HG02571 (cell line): Measurements from ENCODE around the gene NANP.
A peak's percentile ranks its signal among the peaks of the same experiment; 100 is the strongest.
"Not testable (repeated sequence)": the region's sequence is repeated elsewhere in the genome, so short reads cannot be mapped to it uniquely, and the experiment has no call there.

Source experiments
- ATAC-seq: cut with Tn5 transposase; IDR thresholded peaks from one replicate; pipeline ENCODE4 v1.9.1; 2021; ENCODE audit warnings: mild to moderate bottlenecking, moderate library complexity; ENCODE audit not compliant: unreplicated experiment

Gene NANP

GRCh38 chr20:25623736-25624499 is at the start of gene NANP:
TSS of gene NANP (minus strand) at chr20:25624014. CDS start at chr20:25623948, 66 bp downstream.
- peak; percentile 79 for ATAC-seq

GRCh38 chr20:25672659-25673235 is 48.9 kb upstream of the NANP start:
- ATAC-seq = no peak

- no peak for ATAC-seq
These were observed 46.1 kb upstream of the NANP start for GRCh38 chr20:25669826-25670422.

GRCh38 chr20:25668446-25668845 is 44.6 kb upstream of the NANP start:
- ATAC-seq = no peak

- no peak for ATAC-seq
These were observed 36.2 kb upstream of the NANP start for GRCh38 chr20:25659999-25660398.

GRCh38 chr20:25654487-25654886 is 30.7 kb upstream of the NANP start:
- no peak for ATAC-seq

- ATAC-seq = not testable (repeated sequence)
These were observed 29.1 kb upstream of the NANP start for GRCh38 chr20:25652866-25653265.

- ATAC-seq = no peak
These were observed 21.0 kb upstream of the NANP start for GRCh38 chr20:25644814-25645213.

GRCh38 chr20:25643716-25644115 is 19.9 kb upstream of the NANP start:
- no peak for ATAC-seq

- no peak for ATAC-seq
These were observed 13.4 kb upstream of the NANP start for GRCh38 chr20:25637247-25637646.

GRCh38 chr20:25632940-25633790 is 9.4 kb upstream of the NANP start:
- no peak for ATAC-seq

GRCh38 chr20:25630615-25631014 is 6.8 kb upstream of the NANP start:
- ATAC-seq = not testable (repeated sequence)

GRCh38 chr20:25629816-25630499 is 6.1 kb upstream of the NANP start:
- ATAC-seq = no peak

GRCh38 chr20:25626779-25627178 is 3.0 kb upstream of the NANP start:
- ATAC-seq = no peak

- ATAC-seq = no peak
These were observed 706 bp upstream of the NANP start for GRCh38 chr20:25624500-25624939.

GRCh38 chr20:25623225-25623735 is 534 bp downstream of the NANP start:
- peak; percentile 24 for ATAC-seq

- ATAC-seq = no peak
These were observed 1.2 kb downstream of the NANP start for GRCh38 chr20:25622450-25623224.

GRCh38 chr20:25622049-25622448 is 1.8 kb downstream of the NANP start:
- ATAC-seq = no peak

GRCh38 chr20:25619514-25619913 is 4.3 kb downstream of the NANP start:
- no peak for ATAC-seq

GRCh38 chr20:25608774-25609173 is 15.0 kb downstream of the NANP start:
- no peak for ATAC-seq
